Naive B cell (primary cell): ENCODE data around the gene GNG3. TPM values are rescaled to one million over a fixed set of nuclear protein-coding genes. Genes with fewer than 3 reads are reported as not detected.
A peak's percentile ranks its signal among the peaks of the same experiment; 100 is the strongest.
"Not testable (repeated sequence)": the region's sequence is repeated elsewhere in the genome, so short reads cannot be mapped to it uniquely, and the experiment has no call there.

Experiments used
- ATAC-seq, 2 donors: fragments of 150-1000 bp; cut with Tn5 transposase; 2 replicates each; pipeline ENCODE4 v1.10.0; 2021; ENCODE audit warnings: low read depth in 2 of 2, mild to moderate bottlenecking in 2 of 2, moderate library complexity in 2 of 2
- DNase-seq: peaks from one replicate; pipeline ENCODE4 v3.0.0; 2022
- H3K27ac Mint-ChIP-seq, 6 donors: one replicate each; pipeline ENCODE4 v1.8.0; 2020 to 2022; ENCODE audit warnings: mild to moderate bottlenecking in 6 of 6, mixed read lengths in 6 of 6, moderate library complexity in 5 of 6, inconsistent platforms in 2 of 6
- H3K27me3 Mint-ChIP-seq, 3 donors: one replicate each; pipeline ENCODE4 v1.8.0; 2021 to 2022; ENCODE audit warnings: mixed read lengths in 3 of 3, mild to moderate bottlenecking in 1 of 3
- H3K36me3 Mint-ChIP-seq, 2 donors: one replicate each; pipeline ENCODE4 v1.8.0; 2020 to 2022; ENCODE audit warnings: mixed read lengths in 2 of 2, inconsistent platforms in 1 of 2, mild to moderate bottlenecking in 1 of 2
- H3K4me1 Mint-ChIP-seq, 3 donors: one replicate each; pipeline ENCODE4 v1.8.0; 2020 to 2022; ENCODE audit warnings: mixed read lengths in 3 of 3, inconsistent platforms in 1 of 3, mild to moderate bottlenecking in 1 of 3, moderate library complexity in 1 of 3
- H3K4me3 Mint-ChIP-seq, 8 donors: one replicate each; pipeline ENCODE4 v1.8.0; 2020 to 2022; ENCODE audit warnings: mild to moderate bottlenecking in 8 of 8, mixed read lengths in 8 of 8, moderate library complexity in 8 of 8, inconsistent platforms in 2 of 8
- H3K9me3 Mint-ChIP-seq, 7 donors: one replicate each; pipeline ENCODE4 v1.8.0; 2020 to 2022; ENCODE audit warnings: mixed read lengths in 7 of 7, mild to moderate bottlenecking in 5 of 7, inconsistent platforms in 2 of 7, moderate library complexity in 1 of 7
- polyA plus RNA-seq, 6 donors: library from polyadenylated mRNA; unstranded; fragments of 300-500 nt; fragmentation: Illumina TruSeq; gene quantifications; one replicate each; pipeline ENCODE4 v1.2.3, GENCODE V29; 2021; ENCODE audit warnings: low read depth in 6 of 6

GNG3 gene
- polyA plus RNA-seq, 6 donors from 2014 or later, result 5.3 to 21.2 (median 16.9) TPM

DNA sequence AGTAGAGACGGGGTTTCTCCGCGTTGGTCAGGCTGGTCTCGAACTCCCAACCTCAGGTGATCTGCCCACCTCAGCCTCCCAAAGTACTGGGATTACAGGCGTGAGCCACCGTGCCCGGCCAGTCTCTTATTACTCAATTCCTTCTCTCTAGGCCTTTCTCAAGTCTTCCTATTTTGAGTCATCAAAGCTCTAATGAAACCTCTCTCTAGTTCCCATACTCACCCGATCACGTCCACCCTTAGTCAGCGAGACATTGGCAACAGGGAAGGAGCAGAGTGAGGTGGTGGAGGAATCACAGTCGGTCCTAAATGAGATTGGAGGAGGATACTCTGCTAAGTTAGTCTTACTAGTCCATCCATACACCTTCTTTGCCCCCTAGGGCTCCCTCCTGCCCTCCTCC is 5.2 kb upstream of the GNG3 start:
- Mint-ChIP-seq H3K36me3 (no peaks in the 10 kb centered on the region), H3K9me3 (no peaks in the 10 kb centered on the region), H3K27ac (peak overlapping the region in 3 of 6 donors; percentile 23 to 87 (median 83)), H3K27me3 (no peaks in the 10 kb centered on the region), H3K4me3 (no peak overlapping the region), H3K4me1 (peaks cover 19 to 27% (median 19%) of the 10 kb centered on the region in 3 donors)
- DNase-seq, result no peak
- ATAC-seq, result no peak

DNA sequence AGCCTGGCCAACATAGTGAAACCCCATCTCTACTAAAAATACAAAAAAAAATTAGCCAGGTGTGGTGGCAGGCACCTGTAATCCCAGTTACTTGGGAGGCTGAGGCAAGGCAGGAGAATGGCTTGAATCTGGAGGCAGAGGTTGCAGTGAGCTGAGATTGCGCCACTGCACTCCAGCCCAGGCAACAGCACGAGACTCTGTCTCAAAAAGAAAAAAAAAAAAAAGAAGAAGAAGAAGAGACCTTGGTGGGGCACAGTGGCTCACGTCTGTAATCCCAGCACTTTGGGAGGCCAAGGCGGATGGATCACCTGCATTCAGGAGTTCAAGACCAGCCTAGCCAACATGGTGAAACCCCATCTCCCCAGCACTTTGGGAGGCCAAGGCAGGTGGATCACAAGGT is 3.6 kb upstream of the GNG3 start:
- not testable (repeated sequence) for H3K27ac Mint-ChIP-seq, DNase-seq, H3K9me3 Mint-ChIP-seq, H3K36me3 Mint-ChIP-seq, ATAC-seq, H3K27me3 Mint-ChIP-seq
- Mint-ChIP-seq H3K4me1 (peaks cover 36 to 39% (median 36%) of the 10 kb centered on the region in 3 donors), H3K4me3 (peak overlapping the region in 1 of 8 donors; percentile 35)

DNA sequence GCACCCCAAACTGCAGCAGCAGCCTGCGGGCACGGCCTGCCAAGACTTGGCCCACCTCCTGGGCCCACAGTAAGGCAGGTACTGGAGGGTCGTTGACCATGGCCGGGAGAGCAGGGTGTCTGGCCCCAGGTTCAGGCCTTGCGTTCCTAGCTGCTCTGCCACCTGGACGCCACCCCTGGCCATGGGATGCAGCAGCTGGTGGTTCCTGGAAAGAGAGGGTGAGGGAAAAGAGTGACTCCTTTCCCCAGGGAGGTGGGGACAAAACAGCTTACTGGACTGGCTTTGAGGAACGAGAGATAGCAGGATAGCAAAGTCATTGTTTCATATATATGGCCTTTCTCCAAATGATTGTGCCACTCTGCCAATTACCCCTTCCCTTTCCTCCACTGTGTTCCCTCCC is 2.1 kb upstream of the GNG3 start:
- Mint-ChIP-seq H3K4me3 (peak overlapping the region; percentile 87 to 100 (median 98)), H3K36me3 (no peaks in the 10 kb centered on the region), H3K9me3 (no peaks in the 10 kb centered on the region), H3K4me1 (peaks cover 41 to 49% (median 49%) of the 10 kb centered on the region in 3 donors), H3K27me3 (no peaks in the 10 kb centered on the region), H3K27ac (peak overlapping the region; percentile 76 to 96 (median 90))
- DNase-seq (no peak), ATAC-seq (no peak)

DNA sequence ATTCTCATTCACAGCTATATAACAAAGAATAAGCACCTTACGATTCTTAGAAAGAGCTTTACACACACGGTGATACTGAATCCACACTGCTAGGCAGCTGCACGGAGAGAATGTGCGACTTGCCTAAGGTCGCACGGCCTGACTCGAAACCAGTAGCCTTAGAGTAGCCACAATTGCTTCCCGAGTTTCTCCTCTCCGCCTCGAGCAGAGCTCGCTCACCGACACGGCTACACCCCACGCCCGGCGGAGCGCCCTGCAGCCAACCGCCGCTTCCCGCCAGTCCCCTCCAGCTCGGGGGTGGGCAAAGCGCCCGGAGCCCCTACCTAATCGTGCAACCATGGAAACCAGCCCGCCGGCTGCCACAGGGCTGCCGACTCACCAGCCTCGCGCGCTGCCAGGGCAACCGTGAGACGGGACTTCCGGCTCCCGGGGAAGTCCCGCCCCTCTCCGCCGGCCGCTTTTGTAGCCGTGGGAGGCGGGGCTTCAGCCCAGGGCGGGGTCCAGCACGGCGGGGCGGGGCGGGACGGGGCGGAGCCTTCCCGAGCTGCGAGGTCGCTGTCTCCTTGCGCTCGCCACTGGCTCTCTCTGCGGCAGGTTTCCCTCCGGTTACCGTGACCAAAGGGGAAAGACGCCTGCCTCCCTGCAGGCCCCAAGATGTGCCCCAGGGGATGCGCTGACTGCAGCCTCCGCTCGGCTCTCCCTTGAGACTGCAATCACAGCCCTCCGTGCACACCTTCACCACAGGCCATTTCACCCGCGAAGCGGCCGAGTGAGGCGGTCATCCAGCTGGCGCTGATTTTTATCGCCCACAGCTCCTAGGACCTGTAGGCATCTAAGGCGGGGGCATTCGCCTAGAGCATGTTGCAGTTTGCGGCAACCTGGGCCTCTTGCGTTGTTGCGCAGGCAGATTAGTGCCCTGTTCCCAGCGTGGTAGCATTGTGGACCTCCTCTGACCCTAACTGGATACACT is 1.3 kb upstream of the GNG3 start:
- Mint-ChIP-seq H3K9me3 (no peaks in the 10 kb centered on the region), H3K4me1 (peaks cover 41 to 53% (median 49%) of the 10 kb centered on the region in 3 donors), H3K36me3 (no peaks in the 10 kb centered on the region), H3K27ac (peak overlapping the region; percentile 84 to 98 (median 92)), H3K27me3 (no peaks in the 10 kb centered on the region), H3K4me3 (peak overlapping the region; percentile 87 to 100 (median 98))
- DNase-seq, result peak; percentile 90
- ATAC-seq, result peak; percentile 64 to 70

DNA sequence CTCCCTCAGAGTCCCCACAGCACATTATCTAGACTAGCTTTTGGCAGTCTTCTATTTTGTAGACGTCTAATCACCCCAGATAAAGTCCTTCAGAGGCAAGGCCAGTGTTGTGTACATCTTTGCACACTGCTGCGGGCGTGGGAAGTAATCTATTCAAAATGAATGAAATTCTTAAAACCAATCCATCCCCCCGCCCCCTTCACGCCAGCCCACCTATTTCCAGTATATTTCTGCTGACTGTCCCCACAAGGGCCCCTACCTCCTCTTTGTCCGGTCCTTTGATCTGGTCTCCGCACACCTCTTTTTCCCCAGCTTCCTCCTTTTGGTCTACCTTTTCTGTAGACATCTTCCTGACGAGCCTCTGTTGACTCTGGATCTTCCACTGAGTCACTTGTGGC is 627 bp upstream of the GNG3 start:
- Mint-ChIP-seq H3K27ac (peak overlapping the region; percentile 33 to 98 (median 86)), H3K27me3 (no peaks in the 10 kb centered on the region), H3K36me3 (no peaks in the 10 kb centered on the region), H3K4me3 (peak overlapping the region; percentile 87 to 100 (median 98)), H3K9me3 (no peaks in the 10 kb centered on the region), H3K4me1 (peaks cover 41 to 53% (median 49%) of the 10 kb centered on the region in 3 donors)
- ATAC-seq, result no peak
- no peak for DNase-seq

DNA sequence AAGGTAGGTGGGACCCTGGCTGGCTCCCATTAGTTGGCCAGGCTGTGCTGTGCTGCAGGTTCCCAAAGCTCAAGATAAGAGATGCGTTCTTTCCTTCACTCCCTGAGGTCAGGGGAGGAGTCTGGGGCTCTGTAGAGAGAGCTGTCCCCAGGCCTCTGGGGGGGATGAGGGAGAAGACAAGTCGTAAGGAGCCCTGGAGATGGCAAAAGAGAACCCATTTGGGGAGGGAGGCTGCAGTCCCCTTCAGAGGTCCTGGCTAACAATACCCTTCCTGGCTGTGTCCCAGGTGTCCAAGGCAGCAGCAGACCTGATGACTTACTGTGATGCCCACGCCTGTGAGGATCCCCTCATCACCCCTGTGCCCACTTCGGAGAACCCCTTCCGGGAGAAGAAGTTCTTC is 916 bp downstream of the GNG3 start:
- peak overlapping the region; percentile 95 to 100 (median 98) for H3K4me3 Mint-ChIP-seq
- H3K36me3 Mint-ChIP-seq, result no peaks in the 10 kb centered on the region
- no peak for DNase-seq
- H3K27ac Mint-ChIP-seq, result peak overlapping the region in 5 of 6 donors; percentile 98 to 100 (median 99)
- H3K9me3 Mint-ChIP-seq, result no peaks in the 10 kb centered on the region
- no peaks in the 10 kb centered on the region for H3K27me3 Mint-ChIP-seq
- no peak for ATAC-seq
- peaks cover 37 to 58% (median 54%) of the 10 kb centered on the region in 3 donors for H3K4me1 Mint-ChIP-seq

DNA sequence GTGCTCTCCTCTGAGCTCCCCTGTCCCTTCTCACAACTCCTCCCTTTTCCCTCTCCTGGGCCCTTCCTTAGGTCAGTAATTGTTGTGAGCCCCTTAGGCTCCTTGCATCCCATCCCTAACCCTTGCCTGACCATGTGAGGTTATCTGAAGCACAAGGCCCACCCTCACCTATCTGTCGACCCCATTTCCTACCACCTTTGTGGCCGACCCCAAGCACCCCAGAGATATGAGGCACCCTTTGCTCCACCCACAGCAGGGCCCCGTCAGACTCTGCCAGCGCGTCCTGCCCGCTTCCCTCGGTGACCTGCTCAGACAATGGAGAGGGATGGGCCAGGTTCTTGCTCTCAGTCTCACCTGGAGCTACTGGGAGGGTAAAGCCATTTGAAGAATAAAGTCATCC is 1.3 kb downstream of the GNG3 start:
- Mint-ChIP-seq H3K36me3 (no peaks in the 10 kb centered on the region), H3K27me3 (no peaks in the 10 kb centered on the region), H3K9me3 (no peaks in the 10 kb centered on the region), H3K4me1 (peaks cover 37 to 61% (median 54%) of the 10 kb centered on the region in 3 donors), H3K4me3 (peak overlapping the region; percentile 95 to 100 (median 98)), H3K27ac (peak overlapping the region; percentile 98 to 100 (median 99))
- ATAC-seq (no peak), DNase-seq (no peak)

DNA sequence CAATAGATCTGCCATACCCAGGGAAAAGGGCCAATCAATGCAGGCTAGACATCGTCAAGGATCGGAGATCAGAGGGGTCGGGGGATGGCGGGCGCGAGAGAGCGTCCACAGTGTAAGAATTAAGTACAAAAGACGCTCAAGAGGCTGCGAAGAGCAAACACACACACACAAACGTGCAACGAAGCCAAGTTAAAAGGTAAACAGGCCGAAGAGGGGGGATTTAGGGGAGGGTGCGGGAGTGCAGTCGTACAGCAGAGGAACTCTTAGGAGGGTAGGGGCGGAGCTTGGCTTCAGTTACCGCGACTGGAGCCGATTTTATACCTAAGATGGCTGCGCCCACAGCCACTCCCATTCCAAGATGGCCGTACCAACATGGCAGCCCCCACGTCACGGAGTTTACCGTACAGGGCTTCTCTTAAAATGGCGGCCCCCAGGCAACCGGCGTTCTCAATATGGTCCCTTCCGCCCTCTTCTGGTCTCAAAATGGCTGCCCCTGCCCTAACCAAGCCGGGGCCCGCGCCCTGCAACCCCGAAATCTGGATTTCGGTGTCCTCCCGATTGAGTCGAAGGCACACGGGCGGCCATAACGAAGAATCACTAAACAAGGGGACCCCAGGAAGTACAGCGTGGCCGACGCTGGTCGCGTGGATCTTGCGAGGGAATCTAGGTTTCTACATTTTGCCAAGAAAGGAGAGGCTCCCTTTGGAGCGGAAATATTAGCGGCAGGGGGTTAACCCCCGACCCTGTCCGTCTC is 1.9 kb downstream of the GNG3 start:
- Mint-ChIP-seq H3K4me1 (peaks cover 37 to 61% (median 54%) of the 10 kb centered on the region in 3 donors), H3K9me3 (no peaks in the 10 kb centered on the region), H3K27me3 (no peaks in the 10 kb centered on the region), H3K27ac (peak overlapping the region; percentile 98 to 100 (median 99)), H3K4me3 (peak overlapping the region; percentile 95 to 100 (median 98)), H3K36me3 (no peaks in the 10 kb centered on the region)
- DNase-seq (peak; percentile 97), ATAC-seq (peak; percentile 75 to 78)

DNA sequence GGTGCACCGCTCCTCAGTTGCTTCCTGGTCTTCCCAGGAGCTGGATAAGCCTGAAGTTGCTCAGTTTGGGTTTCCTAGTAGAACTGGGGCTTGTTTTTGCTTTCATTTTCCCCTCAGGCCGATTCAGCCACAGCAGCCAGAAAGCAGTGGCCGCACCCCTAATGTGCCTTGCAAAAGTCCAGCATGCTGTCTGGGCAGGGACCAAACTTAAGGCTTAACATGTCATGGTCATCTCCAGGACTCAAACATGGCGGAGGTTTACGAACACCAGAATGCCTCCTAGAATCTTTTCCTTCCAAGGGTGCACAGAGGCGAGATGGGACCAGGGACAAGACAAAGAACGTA is 2.5 kb downstream of the GNG3 start:
- Mint-ChIP-seq H3K9me3 (no peaks in the 10 kb centered on the region), H3K36me3 (peaks cover 0 to under 1% of the 10 kb centered on the region in 2 donors), H3K27ac (peak overlapping the region; percentile 98 to 100 (median 99)), H3K4me3 (peak overlapping the region; percentile 95 to 100 (median 98)), H3K27me3 (no peaks in the 10 kb centered on the region), H3K4me1 (peaks cover 37 to 61% (median 53%) of the 10 kb centered on the region in 3 donors)
- no peak for DNase-seq
- no peak for ATAC-seq

DNA sequence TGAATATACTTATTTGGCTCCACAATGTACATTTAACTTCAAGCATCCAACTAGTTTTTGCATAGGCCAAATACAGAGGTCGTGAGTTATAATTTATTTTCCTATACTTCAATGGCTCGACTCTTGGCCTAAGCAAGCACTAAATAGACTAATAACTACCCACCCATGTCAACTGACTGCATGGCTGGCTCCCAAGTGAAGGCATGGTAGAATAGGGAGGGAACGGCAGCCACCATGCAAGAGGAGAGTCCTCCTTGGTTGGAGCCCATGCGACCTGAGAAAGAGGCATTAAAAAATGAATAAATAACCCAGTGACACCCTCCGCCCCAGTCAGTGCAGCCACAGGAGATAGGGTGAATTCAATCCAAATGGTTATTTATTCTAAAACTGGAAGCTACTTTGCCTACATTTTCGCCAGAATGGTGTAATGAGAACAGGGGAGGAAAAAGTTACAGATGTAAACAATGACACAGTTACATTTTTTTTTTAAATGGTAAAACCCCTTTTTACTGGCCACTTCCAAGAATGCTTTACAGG is 4.9 kb downstream of the GNG3 start:
- Mint-ChIP-seq H3K4me3 (peak overlapping the region in 3 of 8 donors; percentile 35 to 54 (median 46)), H3K27ac (peak overlapping the region in 4 of 6 donors; percentile 32 to 73 (median 50)), H3K36me3 (peaks cover 5 to 9% of the 10 kb centered on the region in 2 donors), H3K4me1 (peaks cover 21 to 41% (median 34%) of the 10 kb centered on the region in 3 donors), H3K9me3 (no peaks in the 10 kb centered on the region), H3K27me3 (no peaks in the 10 kb centered on the region)
- ATAC-seq, result no peak
- DNase-seq, result no peak

DNA sequence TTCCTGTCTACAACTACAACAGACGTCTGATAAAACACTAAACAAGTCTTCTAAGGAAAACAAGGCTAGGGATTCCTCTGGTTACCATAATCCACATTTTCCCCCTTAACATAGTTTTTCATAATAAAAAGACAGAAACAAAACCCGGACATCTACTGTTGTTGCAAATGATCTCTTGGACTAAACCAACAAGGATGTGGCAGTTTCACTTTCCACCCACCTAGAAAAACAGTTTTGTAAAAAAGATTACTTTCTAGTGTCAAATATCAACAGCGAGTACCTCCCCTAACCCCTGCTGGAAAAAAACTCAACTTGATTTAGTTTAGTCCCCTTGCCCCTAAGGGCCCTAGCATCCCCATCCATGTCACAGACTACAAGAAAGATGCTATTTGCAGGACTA is 5.4 kb downstream of the GNG3 start:
- peaks cover 6 to 9% of the 10 kb centered on the region in 2 donors for H3K36me3 Mint-ChIP-seq
- peak overlapping the region in 4 of 6 donors; percentile 27 to 73 (median 43) for H3K27ac Mint-ChIP-seq
- H3K9me3 Mint-ChIP-seq, result no peaks in the 10 kb centered on the region
- DNase-seq (no peak), ATAC-seq (no peak)
- H3K4me3 Mint-ChIP-seq, result peak overlapping the region in 1 of 8 donors; percentile 46
- H3K27me3 Mint-ChIP-seq, result no peaks in the 10 kb centered on the region
- peaks cover 17 to 36% (median 28%) of the 10 kb centered on the region in 3 donors for H3K4me1 Mint-ChIP-seq

DNA sequence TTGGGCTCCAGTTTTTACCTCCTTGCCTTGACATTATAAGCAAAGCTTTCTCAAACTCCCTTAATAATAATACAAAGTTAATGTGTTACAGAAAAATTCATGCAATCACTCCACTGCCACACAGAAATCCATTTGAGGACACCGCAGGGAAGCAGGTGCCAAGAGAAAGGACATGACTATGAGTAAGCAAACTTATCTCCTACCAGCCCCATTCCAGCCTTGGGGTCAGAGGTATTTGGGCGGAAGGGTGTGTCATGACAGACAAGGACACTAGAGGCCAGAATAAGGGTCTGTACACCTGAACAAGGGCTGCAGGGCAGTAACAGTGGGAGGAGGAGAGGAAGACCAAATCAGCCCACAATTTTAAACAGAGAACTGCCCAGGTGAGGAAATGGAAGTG is 5.9 kb downstream of the GNG3 start:
- H3K27ac Mint-ChIP-seq, result peak overlapping the region in 4 of 6 donors; percentile 27 to 68 (median 54)
- H3K4me3 Mint-ChIP-seq, result peak overlapping the region in 1 of 8 donors; percentile 46
- peaks cover 9 to 11% of the 10 kb centered on the region in 2 donors for H3K36me3 Mint-ChIP-seq
- DNase-seq, result no peak
- H3K27me3 Mint-ChIP-seq, result no peaks in the 10 kb centered on the region
- peaks cover 16 to 31% (median 24%) of the 10 kb centered on the region in 3 donors for H3K4me1 Mint-ChIP-seq
- no peak for ATAC-seq
- H3K9me3 Mint-ChIP-seq, result no peaks in the 10 kb centered on the region
